Fibroblast of skin of right biceps (primary cell): ENCODE results near the gene LRP1B.
A peak's percentile ranks its signal among the peaks of the same experiment; 100 is the strongest.

ENCODE experiments used
- DNase-seq: peaks from one replicate; pipeline ENCODE4 v3.0.0-alpha.2; 2013

The LRP1B gene

GRCh38 chr2:141501752-141502151, 629.1 kb downstream of the LRP1B start:
- DNase-seq = no peak

DNA sequence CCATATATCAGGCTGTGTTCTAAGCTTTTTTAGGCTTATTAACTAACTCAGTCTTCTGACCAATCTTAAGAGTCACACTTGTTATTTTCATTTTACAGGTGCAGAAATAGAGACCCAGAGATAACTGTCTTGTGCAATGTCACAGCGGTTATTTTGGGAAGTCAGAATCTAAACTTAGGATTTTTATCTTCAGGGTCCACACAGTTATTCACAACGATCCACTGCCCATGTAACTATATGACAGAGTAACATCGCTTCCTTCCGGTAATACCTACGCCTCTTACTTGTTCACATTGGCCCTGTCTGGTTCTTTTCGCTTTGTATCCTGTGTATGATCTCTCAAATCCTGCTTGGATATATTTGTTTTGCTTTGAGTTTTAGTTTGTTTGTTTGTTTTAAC, 631.7 kb downstream of the LRP1B start:
- DNase-seq = no peak

- peak; percentile 73 for DNase-seq
These were observed 632.3 kb downstream of the LRP1B start for GRCh38 chr2:141498561-141498960.

GRCh38 chr2:141497272-141497671, 633.5 kb downstream of the LRP1B start:
- DNase-seq = no peak

DNA sequence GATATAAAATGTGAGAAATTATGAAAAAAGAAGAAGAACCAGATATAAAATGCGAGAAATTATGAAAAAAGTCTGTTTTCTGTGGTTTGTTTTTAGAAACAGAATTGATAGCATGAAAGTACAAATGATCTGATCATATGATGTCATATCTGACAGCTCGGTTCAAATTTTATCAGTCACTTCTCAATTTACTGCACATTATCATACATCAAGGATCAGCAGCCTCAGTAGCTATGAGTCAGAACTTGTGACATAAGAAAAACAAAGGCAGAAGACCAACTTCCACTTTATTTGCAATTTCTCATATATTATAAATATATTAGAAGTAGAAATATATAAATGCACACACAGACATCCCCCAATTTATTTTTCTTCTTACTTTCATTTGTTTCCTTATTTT, 634.0 kb downstream of the LRP1B start:
- no peak for DNase-seq

GRCh38 chr2:141493936-141494335, 636.9 kb downstream of the LRP1B start:
- DNase-seq = no peak

DNA sequence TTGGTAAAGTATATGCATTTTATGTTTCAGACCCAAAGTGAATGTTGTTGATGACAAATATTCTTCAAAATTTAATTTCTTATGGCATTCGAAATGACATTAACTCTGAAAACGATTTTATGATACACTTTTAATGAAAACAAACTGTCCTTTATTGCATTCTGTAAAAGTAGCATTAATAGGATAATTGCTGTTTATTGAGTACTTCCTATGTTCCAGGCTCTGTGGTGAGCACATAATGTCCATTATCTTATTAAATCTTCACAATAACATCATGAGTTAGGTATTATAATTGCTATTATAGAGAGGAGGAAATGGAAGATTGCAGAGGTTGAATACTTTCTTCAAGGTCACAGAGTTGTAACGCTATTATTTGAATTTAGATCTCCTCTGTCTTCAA, 638.0 kb downstream of the LRP1B start:
- no peak for DNase-seq

DNA sequence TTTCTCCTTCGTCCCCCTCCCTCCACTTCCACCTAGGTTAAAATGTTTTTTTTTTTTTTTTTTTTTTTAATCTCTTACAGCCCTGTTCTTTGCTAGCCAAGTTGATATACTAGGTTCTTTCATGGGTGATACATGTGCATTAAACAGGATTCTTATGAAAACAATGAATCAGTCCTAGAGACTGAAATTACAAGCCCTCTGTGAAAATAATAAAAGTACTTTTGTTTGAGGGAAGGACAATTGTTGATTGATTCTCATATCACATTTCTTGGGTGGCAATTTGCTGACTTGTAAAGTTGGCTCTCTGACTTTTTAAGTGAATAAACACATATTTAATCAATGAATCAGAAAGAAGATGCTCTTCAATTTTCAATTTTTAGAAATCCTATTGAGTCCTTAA, 639.9 kb downstream of the LRP1B start:
- peak; percentile 7 for DNase-seq

DNA sequence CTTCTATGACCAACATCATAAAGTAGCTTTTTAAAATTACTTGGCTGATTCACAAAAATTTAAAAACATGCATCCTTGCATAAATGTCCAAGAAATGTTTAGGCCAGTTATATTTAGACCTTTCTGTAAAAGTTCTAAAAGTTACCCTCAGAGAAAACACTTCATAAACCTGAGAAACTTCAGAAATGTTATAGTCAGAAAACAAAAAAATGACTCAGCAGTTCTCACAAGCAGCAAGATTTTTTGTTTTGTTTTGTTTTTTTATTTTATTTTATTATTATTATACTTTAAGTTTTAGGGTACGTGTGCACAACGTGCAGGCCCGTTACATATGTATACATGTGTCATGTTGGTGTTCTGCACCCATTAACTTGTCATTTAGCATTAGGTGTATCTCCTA, 648.1 kb downstream of the LRP1B start:
- no peak for DNase-seq

DNA sequence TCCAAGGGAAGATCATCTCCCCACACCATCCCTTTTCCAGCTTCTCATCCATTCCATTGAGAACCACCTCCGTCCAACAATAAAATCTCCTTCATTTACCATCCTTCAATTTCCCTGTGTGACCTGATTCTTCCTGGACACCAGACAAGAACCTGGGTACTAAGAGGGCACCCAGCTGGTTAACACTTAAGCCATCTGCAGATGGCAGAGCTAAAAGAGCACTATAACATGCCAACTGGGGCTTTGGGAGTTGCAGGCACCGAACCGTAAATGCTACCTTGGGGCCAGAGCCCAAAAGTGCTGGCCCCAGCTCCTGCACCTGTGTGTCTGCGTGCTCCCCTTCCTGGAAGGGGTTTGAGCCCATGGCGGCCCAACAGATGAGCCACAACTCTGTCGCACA, 655.0 kb downstream of the LRP1B start:
- no peak for DNase-seq

- no peak for DNase-seq
These were observed 662.1 kb downstream of the LRP1B start for GRCh38 chr2:141468761-141469160.

DNA sequence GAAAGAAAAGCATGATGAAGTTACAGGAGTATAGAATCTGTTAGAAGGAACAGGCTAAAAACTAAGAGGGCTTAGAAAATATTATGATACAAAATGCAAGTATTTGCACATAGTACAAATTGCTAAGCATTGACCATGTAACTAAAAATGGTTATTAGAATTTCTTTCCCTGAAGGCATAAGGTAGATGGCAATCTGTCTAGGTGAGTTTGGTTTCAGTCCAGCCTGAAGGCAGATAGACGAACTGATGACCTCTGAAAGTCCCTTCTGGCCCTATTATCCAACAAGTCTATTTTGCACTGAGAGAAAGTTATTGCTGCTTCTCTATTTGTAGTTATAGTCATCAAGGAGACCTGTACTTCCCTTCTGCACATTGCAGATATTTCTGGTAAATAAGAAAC, 663.5 kb downstream of the LRP1B start:
- no peak for DNase-seq

GRCh38 chr2:141464995-141465394, 665.8 kb downstream of the LRP1B start:
- DNase-seq = no peak

DNA sequence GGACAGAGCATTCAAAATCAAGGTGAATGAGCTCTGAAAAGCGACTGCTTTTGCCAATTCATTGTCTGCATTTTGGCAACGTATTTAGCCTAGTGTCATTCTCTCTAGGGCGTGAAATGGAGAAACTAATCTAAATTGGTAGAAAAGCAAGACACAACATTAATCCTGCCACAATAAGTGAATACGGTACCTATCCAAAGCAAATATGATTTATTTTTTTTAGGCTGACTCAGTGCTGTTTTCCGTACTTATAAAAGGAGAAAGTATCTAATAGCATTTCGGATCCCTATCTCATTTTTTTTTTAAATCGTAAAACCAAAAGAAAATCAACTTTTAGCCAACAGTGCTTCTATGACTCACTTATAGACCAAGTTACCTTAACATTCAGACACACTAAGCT, 672.5 kb downstream of the LRP1B start:
- DNase-seq = no peak

DNA sequence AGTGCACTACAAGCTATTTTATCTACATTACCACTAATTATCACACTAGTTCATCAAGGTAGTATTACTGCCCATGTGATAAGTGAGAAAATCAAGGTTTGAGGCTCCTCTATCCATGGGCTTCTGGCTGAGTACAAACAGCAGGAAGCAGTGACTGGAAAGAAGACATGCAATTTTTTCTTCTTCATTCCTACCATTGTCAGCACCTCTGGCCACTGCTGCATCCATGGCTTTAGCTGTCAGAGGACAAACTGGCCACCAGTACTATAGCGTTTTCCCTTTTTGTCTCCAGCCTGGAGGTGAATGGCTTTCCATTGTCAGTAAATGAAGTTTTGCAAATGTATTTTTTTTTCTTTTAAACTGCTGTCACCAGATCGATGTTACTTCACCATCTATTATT, 674.9 kb downstream of the LRP1B start:
- no peak for DNase-seq

GRCh38 chr2:141455211-141455826, 675.5 kb downstream of the LRP1B start:
- no peak for DNase-seq

DNA sequence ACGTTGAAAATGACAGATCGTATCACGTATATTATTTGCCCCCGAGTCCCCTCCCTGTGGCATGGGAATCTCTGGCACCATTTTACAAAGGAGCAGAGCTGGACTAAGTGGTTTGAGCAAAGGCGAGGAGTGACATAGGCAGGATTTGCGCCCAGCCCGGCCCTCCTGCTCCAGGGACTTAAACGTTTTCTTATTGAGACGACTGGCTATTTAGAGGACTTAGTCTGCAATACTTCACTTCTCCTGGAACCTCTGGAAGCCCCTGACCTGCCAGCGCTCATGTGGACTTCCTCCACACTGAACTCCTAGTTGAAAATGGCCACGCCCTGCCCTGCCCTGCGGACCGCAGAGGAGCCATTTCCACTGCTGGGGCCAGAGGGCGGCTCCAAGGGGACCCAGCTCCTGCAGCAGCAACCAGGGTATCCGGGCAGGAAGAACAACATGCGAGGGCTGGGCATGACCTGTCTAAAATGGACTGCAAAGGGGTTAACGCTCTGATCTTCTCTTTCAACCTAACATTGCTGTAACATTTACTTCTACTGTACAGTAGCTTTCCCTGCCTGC, 690.7 kb downstream of the LRP1B start:
- no peak for DNase-seq

DNA sequence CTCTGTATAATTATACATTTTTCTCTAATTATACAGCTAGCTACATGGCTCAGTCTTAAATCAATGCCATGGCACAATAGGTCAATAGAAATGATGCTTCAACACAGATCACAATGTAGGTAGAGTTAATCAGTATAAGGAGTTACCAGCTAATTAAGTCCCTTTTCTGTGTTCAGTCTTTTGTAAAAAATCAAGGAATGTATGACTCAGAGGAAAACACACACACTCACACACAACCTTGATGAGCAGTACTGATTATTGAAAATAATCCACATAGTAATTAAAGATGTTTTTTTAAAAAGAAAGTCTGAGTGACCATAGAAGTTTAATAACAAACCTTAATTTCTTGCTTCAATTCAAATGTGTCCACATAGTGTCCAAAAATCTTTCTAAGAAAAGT, 691.3 kb downstream of the LRP1B start:
- DNase-seq = peak; percentile 3

DNA sequence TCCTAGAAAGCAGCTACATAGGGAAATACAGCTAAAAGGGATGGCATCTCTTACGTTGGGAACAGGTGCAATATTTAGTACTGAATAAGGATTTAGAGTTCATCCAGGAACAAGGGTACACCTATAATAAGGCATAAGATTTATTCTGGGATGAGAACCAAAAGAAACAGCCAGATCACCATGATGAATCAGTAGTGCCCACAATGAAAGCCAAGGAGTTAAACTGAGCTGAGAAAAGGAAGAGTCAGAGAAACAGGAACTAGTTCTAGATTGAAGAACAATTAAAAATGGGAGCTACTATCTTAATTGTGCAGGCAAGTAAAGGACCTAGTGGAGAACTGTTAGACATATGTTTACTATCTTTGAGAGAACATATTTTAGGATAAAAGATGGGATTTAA, 692.3 kb downstream of the LRP1B start:
- DNase-seq = no peak

- DNase-seq = no peak
These were observed 693.3 kb downstream of the LRP1B start for GRCh38 chr2:141437521-141437920.

DNA sequence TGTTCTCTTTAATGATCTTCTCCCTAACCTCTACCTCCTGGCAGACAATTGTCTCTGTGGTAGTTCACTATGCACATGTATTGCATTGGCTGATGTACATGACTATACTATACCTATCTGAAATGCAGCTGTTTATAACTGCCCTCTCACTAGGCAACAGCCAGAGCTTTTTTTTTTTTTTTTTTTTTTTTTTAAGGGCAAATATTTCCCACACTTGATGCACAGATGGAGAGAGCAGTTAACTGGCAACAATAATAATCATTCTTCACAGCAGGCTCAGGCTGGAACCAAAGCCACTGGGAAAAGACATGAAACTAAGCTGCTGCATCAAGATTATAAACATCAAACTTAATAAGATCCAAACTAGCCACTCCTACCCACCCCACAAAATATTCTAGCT, 707.7 kb downstream of the LRP1B start:
- no peak for DNase-seq

- DNase-seq = peak; percentile 16
These were observed 713.5 kb downstream of the LRP1B start for GRCh38 chr2:141417246-141417797.

DNA sequence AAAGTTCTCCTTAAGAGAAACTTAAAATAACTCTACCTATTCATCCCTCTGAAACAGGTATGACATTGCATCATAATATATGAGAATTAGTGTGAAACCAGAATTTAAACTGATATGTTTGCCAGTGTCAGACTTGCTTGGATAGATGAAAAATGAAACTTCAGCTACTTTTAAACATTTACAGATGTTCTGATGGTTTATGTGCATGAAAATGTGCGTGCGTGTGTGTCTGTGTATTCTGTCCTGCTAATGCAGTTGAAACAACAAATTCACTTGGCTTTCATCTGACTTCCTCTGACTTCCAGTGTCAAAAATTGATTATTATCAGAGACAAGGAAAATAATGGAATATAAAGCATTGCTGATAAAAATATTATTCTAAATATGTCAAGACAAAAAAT, 719.4 kb downstream of the LRP1B start:
- no peak for DNase-seq

DNA sequence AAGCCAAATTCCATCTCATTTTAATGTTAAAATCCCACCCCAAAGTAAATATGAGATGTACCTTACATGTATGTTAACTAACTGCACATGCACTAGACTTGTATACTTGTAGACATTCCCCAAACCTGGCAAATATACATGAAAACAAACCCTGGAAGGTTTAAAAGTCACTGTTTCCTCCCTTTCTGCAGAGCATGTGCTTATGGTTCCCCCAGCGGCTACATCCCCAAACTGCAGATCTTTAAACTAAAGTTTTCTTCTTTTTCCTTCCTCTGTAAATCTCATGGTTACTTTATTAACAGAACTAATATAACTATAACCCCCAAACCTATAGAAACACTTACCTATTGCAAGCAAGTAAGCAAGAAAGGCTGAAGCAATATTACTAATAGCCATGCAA, 731.5 kb downstream of the LRP1B start:
- no peak for DNase-seq

DNA sequence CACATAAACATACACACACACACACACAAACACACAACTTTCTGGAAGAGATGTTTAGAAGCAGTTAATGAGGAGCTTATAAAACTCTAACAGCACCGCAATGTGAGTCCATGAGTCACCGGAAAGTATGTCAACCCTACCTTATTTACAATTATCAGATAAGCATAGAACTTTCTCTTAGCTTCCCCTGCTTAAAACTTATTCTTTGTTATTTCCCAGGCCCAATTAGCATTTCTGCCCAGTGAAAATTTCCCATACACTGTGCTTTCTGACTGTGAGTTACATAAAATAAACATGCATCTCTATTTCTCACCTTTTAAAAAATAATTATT, 737.6 kb downstream of the LRP1B start:
- peak; percentile 64 for DNase-seq
